H9 (cell line): ENCODE measurements around the gene MAP3K10. TPM values are rescaled to one million over a fixed set of nuclear protein-coding genes. Genes with fewer than 3 reads are reported as not detected.
A peak's percentile ranks its signal among the peaks of the same experiment; 100 is the strongest.

Source experiments
- DNase-seq: peaks from one replicate; pipeline ENCODE4 v3.0.0-alpha.2; 2017
- H2AFZ ChIP-seq: one replicate; pipeline ENCODE4 v1.6.1; 2013; ENCODE audit warnings: mild to moderate bottlenecking, low read length, control low read depth, moderate library complexity
- H2AK5ac ChIP-seq: 2 replicates; pipeline ENCODE4 v1.6.1; 2013; ENCODE audit warnings: low read length, control low read depth, mixed read lengths; ENCODE audit not compliant: insufficient read length
- H2BK120ac ChIP-seq: one replicate; pipeline ENCODE4 v1.6.1; 2013; ENCODE audit warnings: low read depth, mild to moderate bottlenecking, low read length, control low read depth, inconsistent platforms; ENCODE audit not compliant: poor library complexity, severe bottlenecking
- H2BK12ac ChIP-seq: 2 replicates; pipeline ENCODE4 v1.6.1; 2013; ENCODE audit warnings: low read length, control low read depth, mixed read lengths, low read depth; ENCODE audit not compliant: insufficient read length
- H2BK15ac ChIP-seq: 2 replicates; pipeline ENCODE4 v1.6.1; 2013; ENCODE audit warnings: low read depth, low read length, control low read depth
- H2BK20ac ChIP-seq: one replicate; pipeline ENCODE4 v1.6.1; 2013; ENCODE audit warnings: low read depth, mild to moderate bottlenecking, low read length, control low read depth, inconsistent platforms; ENCODE audit not compliant: poor library complexity, severe bottlenecking
- H2BK5ac ChIP-seq: 2 replicates; pipeline ENCODE4 v1.6.1; 2013; ENCODE audit warnings: low read length, control low read depth, mixed read lengths; ENCODE audit not compliant: insufficient read length
- H3K14ac ChIP-seq: 2 replicates; pipeline ENCODE4 v1.6.1; 2013; ENCODE audit warnings: low read length, control low read depth; ENCODE audit not compliant: insufficient read depth
- H3K18ac ChIP-seq: 2 replicates; pipeline ENCODE4 v1.6.1; 2013; ENCODE audit warnings: low read depth, mild to moderate bottlenecking, mixed read lengths, low read length, control low read depth; ENCODE audit not compliant: insufficient read length
- H3K23ac ChIP-seq: 2 replicates; pipeline ENCODE4 v1.6.1; 2013; ENCODE audit warnings: low read length, control low read depth, mixed read lengths, low read depth; ENCODE audit not compliant: insufficient read length
- H3K23me2 ChIP-seq: 2 replicates; pipeline ENCODE4 v1.6.1; 2013; ENCODE audit warnings: low read depth, mild to moderate bottlenecking, mixed read lengths, low read length, control low read depth; ENCODE audit not compliant: insufficient read length, poor library complexity, severe bottlenecking
- H3K27ac ChIP-seq: 2 replicates; pipeline ENCODE4 v1.5.1; 2013; ENCODE audit warnings: low read length, control low read depth, mixed read lengths, low read depth; ENCODE audit not compliant: insufficient read length
- H3K27me3 ChIP-seq: 2 replicates; pipeline ENCODE4 v1.6.1; 2013; ENCODE audit warnings: low read length, control low read depth, inconsistent platforms; ENCODE audit not compliant: insufficient read depth
- H3K4ac ChIP-seq: 2 replicates; pipeline ENCODE4 v1.6.1; 2013; ENCODE audit warnings: low read depth, mild to moderate bottlenecking, control low read depth, inconsistent platforms, low read length, moderate library complexity
- H3K4me1 ChIP-seq: 2 replicates; pipeline ENCODE4 v1.6.1; 2013; ENCODE audit warnings: low read length, control low read depth, inconsistent platforms; ENCODE audit not compliant: insufficient read depth
- H3K4me2 ChIP-seq: 2 replicates; pipeline ENCODE4 v1.6.1; 2013; ENCODE audit warnings: low read length, control low read depth, mixed read lengths; ENCODE audit not compliant: insufficient read length, insufficient read depth
- H3K56ac ChIP-seq: 2 replicates; pipeline ENCODE4 v1.6.1; 2013; ENCODE audit warnings: low read depth, mild to moderate bottlenecking, mixed read lengths, low read length, control low read depth; ENCODE audit not compliant: insufficient read length
- H3K79me1 ChIP-seq: 2 replicates; pipeline ENCODE4 v1.6.1; 2013; ENCODE audit warnings: low read depth, mild to moderate bottlenecking, moderate library complexity, low read length, control low read depth, inconsistent platforms; ENCODE audit not compliant: insufficient read depth, poor library complexity, severe bottlenecking
- H3K79me2 ChIP-seq: 2 replicates; pipeline ENCODE4 v1.6.1; 2013; ENCODE audit warnings: low read length, control low read depth, inconsistent platforms; ENCODE audit not compliant: insufficient read depth
- H3K9ac ChIP-seq: 2 replicates; pipeline ENCODE4 v1.6.1; 2013; ENCODE audit warnings: low read length, control low read depth, mixed read lengths; ENCODE audit not compliant: insufficient read length; ENCODE audit errors: extremely low read depth
- H3K9me3 ChIP-seq: one replicate; pipeline ENCODE4 v1.6.1; 2013; ENCODE audit warnings: low read depth, low read length, inconsistent platforms; ENCODE audit not compliant: control insufficient read depth
- H3T11ph ChIP-seq: one replicate; pipeline ENCODE4 v1.6.1; 2013; ENCODE audit warnings: mild to moderate bottlenecking, low read length, control low read depth, inconsistent platforms
- H4K20me1 ChIP-seq: one replicate; pipeline ENCODE4 v1.6.1; 2013; ENCODE audit not compliant: control insufficient read depth, insufficient read length, insufficient read depth
- H4K5ac ChIP-seq: 2 replicates; pipeline ENCODE4 v1.6.1; 2013; ENCODE audit warnings: low read depth, mild to moderate bottlenecking, mixed read lengths, low read length, control low read depth; ENCODE audit not compliant: insufficient read length
- H4K8ac ChIP-seq: replicated peaks from 2 replicates; pipeline ENCODE4 v1.6.1; 2013; ENCODE audit warnings: low read length, control low read depth, mixed read lengths, low read depth; ENCODE audit not compliant: insufficient read length
- H4K91ac ChIP-seq: 2 replicates; pipeline ENCODE4 v1.6.1; 2013; ENCODE audit warnings: low read depth, mild to moderate bottlenecking, moderate library complexity, mixed read lengths, low read length, control low read depth; ENCODE audit not compliant: insufficient read length
- H3K27ac Mint-ChIP-seq, 3 experiments: 2 replicates in 2 of 3; 3 replicates in 1 of 3; pipeline ENCODE4 v1.8.0; 2020 to 2021; ENCODE audit warnings: mixed read lengths in 3 of 3, mild to moderate bottlenecking in 1 of 3, moderate library complexity in 1 of 3
- H3K27me3 Mint-ChIP-seq: 2 replicates; pipeline ENCODE4 v1.8.0; 2021; ENCODE audit warnings: low read depth, mild to moderate bottlenecking, moderate library complexity, mixed read lengths
- H3K36me3 Mint-ChIP-seq, 3 experiments: 2 replicates in 2 of 3; 3 replicates in 1 of 3; pipeline ENCODE4 v1.8.0; 2020 to 2021; ENCODE audit warnings: low read depth in 3 of 3, mixed read lengths in 3 of 3; ENCODE audit not compliant: insufficient read depth in 1 of 3
- H3K4me1 Mint-ChIP-seq, 2 experiments: 2 replicates each; pipeline ENCODE4 v1.8.0; 2020; ENCODE audit warnings: mixed read lengths in 2 of 2
- H3K4me3 Mint-ChIP-seq, 2 experiments: 2 replicates in 1 of 2; 3 replicates in 1 of 2; pipeline ENCODE4 v1.8.0; 2020 to 2021; ENCODE audit warnings: mild to moderate bottlenecking in 2 of 2, mixed read lengths in 2 of 2, moderate library complexity in 1 of 2
- H3K9me3 Mint-ChIP-seq, 2 experiments: 2 replicates in 1 of 2; 3 replicates in 1 of 2; pipeline ENCODE4 v1.8.0; 2020; ENCODE audit warnings: mild to moderate bottlenecking in 2 of 2, mixed read lengths in 2 of 2, moderate library complexity in 1 of 2
- CTCF ChIP-seq: fragments of 200-600 bp; sonication (generic); conservative IDR thresholded peaks from 3 replicates; pipeline ENCODE4 v1.8.0; 2021; ENCODE audit warnings: antibody characterized with exemption, mild to moderate bottlenecking
- WGBS: extraction: QIAGEN DNeasy Blood & Tissue Kit; methylation state at CpG from one replicate; pipeline ENCODE4 v1.1.7; 2013; ENCODE audit warnings: missing lambda C conversion rate, low lambda C conversion rate, mixed read lengths; ENCODE audit not compliant: insufficient read length; ENCODE audit errors: extremely low coverage; 5-methylcytosine and 5-hydroxymethylcytosine counted together
- total RNA-seq: library from RNA; stranded (reverse); gene quantifications from 2 replicates; pipeline ENCODE4 v1.2.1, GENCODE V29; 2021

Gene MAP3K10
- total RNA-seq, 1 experiment from 2014 or later = 19.0 TPM

DNA sequence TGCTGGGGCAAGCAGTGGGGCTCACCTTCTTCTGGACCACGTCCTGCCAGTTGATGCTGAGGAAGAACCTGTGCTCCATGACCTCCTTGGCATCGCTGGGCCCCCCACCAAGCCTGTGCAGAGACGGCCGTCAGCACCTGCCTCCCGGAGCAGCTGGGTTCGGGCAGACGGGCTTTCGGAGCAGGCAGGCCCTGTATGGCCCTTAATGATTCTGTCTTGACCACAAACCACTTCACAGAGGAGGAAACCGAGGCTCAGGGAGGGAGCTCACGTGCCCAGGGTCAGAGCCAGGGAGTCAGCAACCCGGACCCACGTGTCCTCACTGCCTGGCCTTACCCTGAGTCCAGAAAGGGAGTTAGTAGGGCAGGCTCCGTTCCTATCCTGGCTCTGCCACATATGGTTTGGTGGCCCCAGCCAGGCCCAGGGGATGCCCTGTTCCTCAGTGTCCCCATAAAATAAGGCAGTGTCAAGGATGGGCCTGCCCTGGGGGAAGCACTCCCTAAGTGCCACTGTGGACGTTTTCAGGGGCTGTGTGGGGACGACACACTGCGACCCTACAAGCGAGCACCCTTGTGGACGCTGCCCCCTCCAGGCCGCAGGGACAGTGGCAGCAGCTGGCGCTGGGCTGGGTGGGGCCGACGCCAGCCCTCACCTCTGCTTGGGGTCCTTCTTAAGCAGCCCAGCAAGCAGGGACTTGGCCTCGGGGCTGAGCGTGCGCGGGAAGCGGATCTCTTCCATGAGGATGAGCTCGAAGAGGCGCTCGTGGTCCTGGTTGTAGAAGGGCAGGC is 44.2 kb downstream of the MAP3K10 start:
- no peak overlapping the region for H2BK12ac ChIP-seq
- H3K4me3 Mint-ChIP-seq = no peak overlapping the region
- no peaks in the 10 kb centered on the region for H3K27me3 ChIP-seq
- peaks cover 2% of the 10 kb centered on the region; the same call in 1 of the 2 replicates for H3K4me1 ChIP-seq
- no peak overlapping the region for H2BK5ac ChIP-seq
- no peak overlapping the region for H2AFZ ChIP-seq
- no peak overlapping the region for H3K56ac ChIP-seq
- H3K27ac Mint-ChIP-seq = no peak overlapping the region
- no peak overlapping the region for H2BK120ac ChIP-seq
- no peak overlapping the region for H3K4me2 ChIP-seq
- no peaks in the 10 kb centered on the region for H3K9me3 ChIP-seq
- H3K36me3 Mint-ChIP-seq = peaks cover 7 to 40% (median 36%) of the 10 kb centered on the region in 3 experiments; a peak in 6 of 7 replicates
- H4K5ac ChIP-seq = no peak overlapping the region
- H3K23me2 ChIP-seq = no peaks in the 10 kb centered on the region
- no peak overlapping the region for H3K9ac ChIP-seq
- H3T11ph ChIP-seq = no peak overlapping the region
- H4K91ac ChIP-seq = no peak overlapping the region
- H3K79me2 ChIP-seq = no peaks in the 10 kb centered on the region
- no peak overlapping the region for H3K4ac ChIP-seq
- peak; percentile 70 for TF ChIP-seq CTCF
- no peaks in the 10 kb centered on the region for H3K27me3 Mint-ChIP-seq
- peak; percentile 60 for DNase-seq
- no peak overlapping the region for H4K8ac ChIP-seq
- H3K23ac ChIP-seq = no peak overlapping the region
- WGBS = no CpG with 5 or more reads among the region's 30 CpGs
- H3K14ac ChIP-seq = no peak overlapping the region
- no peak overlapping the region for H2BK15ac ChIP-seq
- no peaks in the 10 kb centered on the region for H3K9me3 Mint-ChIP-seq
- no peak overlapping the region for H2BK20ac ChIP-seq
- H3K4me1 Mint-ChIP-seq = peaks cover 16 to 19% of the 10 kb centered on the region in 2 experiments
- no peaks in the 10 kb centered on the region for H4K20me1 ChIP-seq
- H3K27ac ChIP-seq = no peak overlapping the region
- H2AK5ac ChIP-seq = no peak overlapping the region
- no peak overlapping the region for H3K18ac ChIP-seq
- H3K79me1 ChIP-seq = no peaks in the 10 kb centered on the region
